HepG2 (cell line): ENCODE measurements around the gene INHBA. TPM values are rescaled to one million over a fixed set of nuclear protein-coding genes. Genes with fewer than 3 reads are reported as not detected.

Experiments
- KLF16 ChIP-seq, 2 experiments: sonication (generic) in 1 of 2; formaldehyde crosslinking in 1 of 2; IDR thresholded peaks; 2 replicates each; pipeline versions ENCODE4 v1.6.1 to v1.8.0; 2016 to 2023; ENCODE audit warnings: missing genetic modification reagents in 2 of 2, missing compliant biosample characterization in 1 of 2
- MATR3 ChIP-seq: sonication (generic); formaldehyde crosslinking; IDR thresholded peaks from 2 replicates; pipeline ENCODE4 v1.4.0; 2020; ENCODE audit warnings: missing genetic modification reagents
- RCOR2 ChIP-seq: IDR thresholded peaks from 2 replicates; pipeline ENCODE4 v1.6.1; 2016; ENCODE audit warnings: missing biosample characterization, missing genetic modification reagents
- SSRP1 ChIP-seq: IDR thresholded peaks from 2 replicates; pipeline ENCODE4 v1.6.1; 2016; ENCODE audit warnings: control low read depth
- ZFP91 ChIP-seq: sonication (generic); formaldehyde crosslinking; IDR thresholded peaks from 2 replicates; pipeline ENCODE4 v1.9.0; 2022; ENCODE audit warnings: missing genetic modification reagents, mild to moderate bottlenecking, borderline replicate concordance
- ZNF142 ChIP-seq: sonication (generic); formaldehyde crosslinking; IDR thresholded peaks from 2 replicates; pipeline ENCODE4 v1.4.0; 2020; ENCODE audit warnings: missing genetic modification reagents
- ZNF629 ChIP-seq: sonication (generic); formaldehyde crosslinking; conservative IDR thresholded peaks from 2 replicates; pipeline ENCODE4 v1.5.0; 2020; ENCODE audit warnings: missing genetic modification reagents
- ZNF710 ChIP-seq: sonication (generic); formaldehyde crosslinking; IDR thresholded peaks from 2 replicates; pipeline ENCODE4 v1.5.0; 2020; ENCODE audit warnings: mild to moderate bottlenecking, missing genetic modification reagents, borderline replicate concordance
- polyA plus RNA-seq, 8 experiments: library from polyadenylated mRNA; depleted of rRNA in 3 of 8; stranded (reverse) in 7 of 8; unstranded in 1 of 8; fragments of >200 nt; fragmentation: Illumina TruSeq in 4 of 8; extraction: Trizol in 4 of 8; gene quantifications; 2 replicates each; pipeline versions ENCODE4 v1.2.1 to v1.2.3, GENCODE V29; 2011 to 2016; ENCODE audit warnings: low read depth in 4 of 8, missing spikeins in 1 of 8, mixed read lengths in 1 of 8; ENCODE audit not compliant: insufficient read depth in 1 of 8
- total RNA-seq, 5 experiments: library from RNA; depleted of rRNA; stranded (reverse); fragments of >200 nt; fragmentation: Illumina TruSeq; extraction: Trizol; gene quantifications; 2 replicates each; pipeline ENCODE4 v1.2.3, GENCODE V29; 2016; ENCODE audit warnings: low read depth in 1 of 5
- TF ChIP-seq, protein P1 (sequence below): sonication (generic); formaldehyde crosslinking; IDR thresholded peaks from 2 replicates; pipeline ENCODE4 v1.4.0; 2020; ENCODE audit warnings: missing genetic modification reagents
- TF ChIP-seq, protein P2 (sequence below): sonication (generic); formaldehyde crosslinking; IDR thresholded peaks from 2 replicates; pipeline ENCODE4 v1.5.1; 2020; ENCODE audit warnings: missing genetic modification reagents, mild to moderate bottlenecking, borderline replicate concordance
- TF ChIP-seq, protein P3 (sequence below): sonication (generic); formaldehyde crosslinking; IDR thresholded peaks from 2 replicates; pipeline ENCODE4 v1.4.0; 2020; ENCODE audit warnings: missing genetic modification reagents

The INHBA gene
- total and polyA plus RNA-seq, 2 of the 13 experiments (the other 11 are each of a cell fraction or from before 2014, with no cell fraction given) = not detected

- TF ChIP-seq ZFP91 (CRISPR knock-in tag) (peak; percentile 45; the same call in 1 of the 2 replicates), ZNF142 (CRISPR knock-in tag) (no peak), ZNF710 (CRISPR knock-in tag) (peak; percentile 67; the same call in 1 of the 2 replicates), MATR3 (CRISPR knock-in tag) (no peak), KLF16 (CRISPR knock-in tag; IDR thresholded peaks at IDR 0.05) (no peak), RCOR2 (CRISPR knock-in tag) (no peak), SSRP1 (CRISPR knock-in tag) (no peak), ZNF629 (CRISPR knock-in tag) (no peak)
- TF ChIP-seq, protein P1, sequence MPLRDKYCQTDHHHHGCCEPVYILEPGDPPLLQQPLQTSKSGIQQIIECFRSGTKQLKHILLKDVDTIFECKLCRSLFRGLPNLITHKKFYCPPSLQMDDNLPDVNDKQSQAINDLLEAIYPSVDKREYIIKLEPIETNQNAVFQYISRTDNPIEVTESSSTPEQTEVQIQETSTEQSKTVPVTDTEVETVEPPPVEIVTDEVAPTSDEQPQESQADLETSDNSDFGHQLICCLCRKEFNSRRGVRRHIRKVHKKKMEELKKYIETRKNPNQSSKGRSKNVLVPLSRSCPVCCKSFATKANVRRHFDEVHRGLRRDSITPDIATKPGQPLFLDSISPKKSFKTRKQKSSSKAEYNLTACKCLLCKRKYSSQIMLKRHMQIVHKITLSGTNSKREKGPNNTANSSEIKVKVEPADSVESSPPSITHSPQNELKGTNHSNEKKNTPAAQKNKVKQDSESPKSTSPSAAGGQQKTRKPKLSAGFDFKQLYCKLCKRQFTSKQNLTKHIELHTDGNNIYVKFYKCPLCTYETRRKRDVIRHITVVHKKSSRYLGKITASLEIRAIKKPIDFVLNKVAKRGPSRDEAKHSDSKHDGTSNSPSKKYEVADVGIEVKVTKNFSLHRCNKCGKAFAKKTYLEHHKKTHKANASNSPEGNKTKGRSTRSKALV (CRISPR knock-in tag) = peak; percentile 87
- TF ChIP-seq, protein P2, sequence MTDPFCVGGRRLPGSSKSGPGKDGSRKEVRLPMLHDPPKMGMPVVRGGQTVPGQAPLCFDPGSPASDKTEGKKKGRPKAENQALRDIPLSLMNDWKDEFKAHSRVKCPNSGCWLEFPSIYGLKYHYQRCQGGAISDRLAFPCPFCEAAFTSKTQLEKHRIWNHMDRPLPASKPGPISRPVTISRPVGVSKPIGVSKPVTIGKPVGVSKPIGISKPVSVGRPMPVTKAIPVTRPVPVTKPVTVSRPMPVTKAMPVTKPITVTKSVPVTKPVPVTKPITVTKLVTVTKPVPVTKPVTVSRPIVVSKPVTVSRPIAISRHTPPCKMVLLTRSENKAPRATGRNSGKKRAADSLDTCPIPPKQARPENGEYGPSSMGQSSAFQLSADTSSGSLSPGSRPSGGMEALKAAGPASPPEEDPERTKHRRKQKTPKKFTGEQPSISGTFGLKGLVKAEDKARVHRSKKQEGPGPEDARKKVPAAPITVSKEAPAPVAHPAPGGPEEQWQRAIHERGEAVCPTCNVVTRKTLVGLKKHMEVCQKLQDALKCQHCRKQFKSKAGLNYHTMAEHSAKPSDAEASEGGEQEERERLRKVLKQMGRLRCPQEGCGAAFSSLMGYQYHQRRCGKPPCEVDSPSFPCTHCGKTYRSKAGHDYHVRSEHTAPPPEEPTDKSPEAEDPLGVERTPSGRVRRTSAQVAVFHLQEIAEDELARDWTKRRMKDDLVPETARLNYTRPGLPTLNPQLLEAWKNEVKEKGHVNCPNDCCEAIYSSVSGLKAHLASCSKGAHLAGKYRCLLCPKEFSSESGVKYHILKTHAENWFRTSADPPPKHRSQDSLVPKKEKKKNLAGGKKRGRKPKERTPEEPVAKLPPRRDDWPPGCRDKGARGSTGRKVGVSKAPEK (CRISPR knock-in tag) = 0 out of 2 replicates have a peak, but pooled peaks have one; percentile 18
- TF ChIP-seq, protein P3, sequence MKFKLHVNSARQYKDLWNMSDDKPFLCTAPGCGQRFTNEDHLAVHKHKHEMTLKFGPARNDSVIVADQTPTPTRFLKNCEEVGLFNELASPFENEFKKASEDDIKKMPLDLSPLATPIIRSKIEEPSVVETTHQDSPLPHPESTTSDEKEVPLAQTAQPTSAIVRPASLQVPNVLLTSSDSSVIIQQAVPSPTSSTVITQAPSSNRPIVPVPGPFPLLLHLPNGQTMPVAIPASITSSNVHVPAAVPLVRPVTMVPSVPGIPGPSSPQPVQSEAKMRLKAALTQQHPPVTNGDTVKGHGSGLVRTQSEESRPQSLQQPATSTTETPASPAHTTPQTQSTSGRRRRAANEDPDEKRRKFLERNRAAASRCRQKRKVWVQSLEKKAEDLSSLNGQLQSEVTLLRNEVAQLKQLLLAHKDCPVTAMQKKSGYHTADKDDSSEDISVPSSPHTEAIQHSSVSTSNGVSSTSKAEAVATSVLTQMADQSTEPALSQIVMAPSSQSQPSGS = 0 out of 2 replicates have a peak, but pooled peaks have one; percentile 31
Measured at GRCh38 chr7:41705109-41705901, 2.4 kb upstream of the INHBA start (continued).
